MM.1S (cell line): ENCODE measurements around the gene CAMP.

Source experiments
- CTCF ChIP-seq: fragments of 300-600 bp; sonication (generic); IDR thresholded peaks from 2 replicates; pipeline ENCODE4 v1.5.1; 2016; ENCODE audit warnings: antibody characterized with exemption, low read length, mixed read lengths
- EZH2 ChIP-seq: fragments of 300-600 bp; sonication (generic); optimal IDR thresholded peaks from 2 replicates; pipeline ENCODE3; 2017; ENCODE audit warnings: low read depth, mild to moderate bottlenecking, antibody characterized with exemption, low read length, mixed read lengths

GRCh38 chr3:48270306-48270705 is 47.0 kb downstream of the CAMP start:
- TF ChIP-seq CTCF (no peak), EZH2 (no peak)
